ENCODE results near the gene XRRA1. TPM values are rescaled to one million over a fixed set of nuclear protein-coding genes. Genes with fewer than 3 reads are reported as not detected.
A peak's percentile ranks its signal among the peaks of the same experiment; 100 is the strongest.
"Not testable (repeated sequence)": the region's sequence is repeated elsewhere in the genome, so short reads cannot be mapped to it uniquely, and the experiment has no call there.

The XRRA1 gene
- total RNA-seq, 1 experiment from 2014 or later, result 29.5 TPM

GRCh38 chr11:74896311-74896710, 52.6 kb downstream of the XRRA1 start:
- H3K79me2 ChIP-seq (ENCODE audit: low read depth), result no peaks in the 10 kb centered on the region
- no peak for DNase-seq
- TF ChIP-seq EZH2 (IDR thresholded peaks at IDR 0.05; ENCODE audit: low read depth) (no peak), CTCF (conservative IDR thresholded peaks at IDR 0.05) (no peak)
- intact Hi-C loops (cut with micrococcal nuclease; ENCODE audit: unreplicated experiment), result no loop called here
- no peak overlapping the region for H3K27ac ChIP-seq
- no TSS peak for BruUV-seq (replicated peaks)
- CTCF ChIA-PET, result no interaction called here
- H3K9me3 ChIP-seq (ENCODE audit: insufficient read depth, low read depth), result peaks cover 66% of the 10 kb centered on the region
- no peaks in the 10 kb centered on the region for H3K27me3 ChIP-seq (ENCODE audit: insufficient read depth, low read depth)
- H3K4me2 ChIP-seq, result no peak overlapping the region
- H2AFZ ChIP-seq, result no peak overlapping the region
- POLR2A ChIA-PET (ENCODE audit: unreplicated experiment), result no interaction called here
- H3F3A ChIP-seq (ENCODE audit: insufficient read depth, low read depth), result no peaks in the 10 kb centered on the region; the same call in 1 of the 2 replicates
- H3K4me3 ChIP-seq, result no peak overlapping the region
- H4K20me1 ChIP-seq (ENCODE audit: insufficient read depth), result no peaks in the 10 kb centered on the region
- no peaks in the 10 kb centered on the region for H3K4me1 ChIP-seq (replicated peaks; ENCODE audit: insufficient read depth)
- H3K9me2 ChIP-seq (ENCODE audit: insufficient read depth), result no peaks in the 10 kb centered on the region
- peaks cover 24% of the 10 kb centered on the region for H3K36me3 ChIP-seq (ENCODE audit: low read depth)

- Histone ChIP-seq H3K4me2 (no peak overlapping the region), H3K9me3 (ENCODE audit: insufficient read depth, low read depth) (peaks cover 67% of the 10 kb centered on the region), H4K20me1 (ENCODE audit: insufficient read depth) (no peaks in the 10 kb centered on the region), H3K27ac (no peak overlapping the region), H3K4me3 (no peak overlapping the region), H3K9me2 (ENCODE audit: insufficient read depth) (no peaks in the 10 kb centered on the region), H3K27me3 (ENCODE audit: insufficient read depth, low read depth) (no peaks in the 10 kb centered on the region), H3F3A (ENCODE audit: insufficient read depth, low read depth) (no peaks in the 10 kb centered on the region), H3K79me2 (ENCODE audit: low read depth) (no peaks in the 10 kb centered on the region), H3K4me1 (replicated peaks; ENCODE audit: insufficient read depth) (no peaks in the 10 kb centered on the region), H2AFZ (no peak overlapping the region), H3K36me3 (ENCODE audit: low read depth) (peaks cover 17% of the 10 kb centered on the region)
- TF ChIP-seq CTCF (conservative IDR thresholded peaks at IDR 0.05) (no peak), EZH2 (IDR thresholded peaks at IDR 0.05; ENCODE audit: low read depth) (no peak)
- no peak for DNase-seq
- ChIA-PET CTCF (no interaction called here), POLR2A (ENCODE audit: unreplicated experiment) (no interaction called here)
- intact Hi-C loops (cut with micrococcal nuclease; ENCODE audit: unreplicated experiment), result no loop called here
- BruUV-seq (replicated peaks), result no TSS peak
These were observed 53.4 kb downstream of the XRRA1 start for GRCh38 chr11:74895340-74896116.

GRCh38 chr11:74893015-74893414, 55.9 kb downstream of the XRRA1 start:
- BruUV-seq (replicated peaks); POLR2A ChIA-PET (ENCODE audit: unreplicated experiment); CTCF ChIA-PET: not testable (repeated sequence)

GRCh38 chr11:74877132-74877531, 71.8 kb downstream of the XRRA1 start:
- Histone ChIP-seq H3K79me2 (ENCODE audit: low read depth) (no peaks in the 10 kb centered on the region), H3K36me3 (ENCODE audit: low read depth) (peaks cover 27% of the 10 kb centered on the region), H3K4me1 (replicated peaks; ENCODE audit: insufficient read depth) (no peaks in the 10 kb centered on the region), H3K27ac (no peak overlapping the region), H3K9me3 (ENCODE audit: insufficient read depth, low read depth) (peaks cover 14% of the 10 kb centered on the region), H4K20me1 (ENCODE audit: insufficient read depth) (no peaks in the 10 kb centered on the region), H3K9me2 (ENCODE audit: insufficient read depth) (no peaks in the 10 kb centered on the region), H3K4me2 (no peak overlapping the region), H3K27me3 (ENCODE audit: insufficient read depth, low read depth) (no peaks in the 10 kb centered on the region), H2AFZ (no peak overlapping the region), H3K4me3 (0 out of 2 replicates have a peak overlapping the region, but pooled peaks have one; percentile 5), H3F3A (ENCODE audit: insufficient read depth, low read depth) (no peaks in the 10 kb centered on the region)
- intact Hi-C loops (cut with micrococcal nuclease; ENCODE audit: unreplicated experiment), result no loop called here
- peak in 1 of 2 experiments; percentile 42 for DNase-seq
- ChIA-PET POLR2A (ENCODE audit: unreplicated experiment) (no interaction called here), CTCF (no interaction called here)
- BruUV-seq (replicated peaks), result no TSS peak
- TF ChIP-seq CTCF (conservative IDR thresholded peaks at IDR 0.05) (peak; percentile 83), EZH2 (IDR thresholded peaks at IDR 0.05; ENCODE audit: low read depth) (no peak)

More at GRCh38 chr11:74893015-74893414, 55.9 kb downstream of the XRRA1 start:
- H4K20me1 ChIP-seq (ENCODE audit: insufficient read depth); H2AFZ ChIP-seq; H3K27ac ChIP-seq; H3K79me2 ChIP-seq (ENCODE audit: low read depth); H3F3A ChIP-seq (ENCODE audit: insufficient read depth, low read depth); H3K27me3 ChIP-seq (ENCODE audit: insufficient read depth, low read depth); intact Hi-C loops (cut with micrococcal nuclease; ENCODE audit: unreplicated experiment); H3K4me2 ChIP-seq; H3K4me1 ChIP-seq (replicated peaks; ENCODE audit: insufficient read depth); H3K4me3 ChIP-seq; DNase-seq; H3K9me2 ChIP-seq (ENCODE audit: insufficient read depth): not testable (repeated sequence)
- Histone ChIP-seq H3K9me3 (ENCODE audit: insufficient read depth, low read depth) (peaks cover 65% of the 10 kb centered on the region), H3K36me3 (ENCODE audit: low read depth) (peaks cover 17% of the 10 kb centered on the region)

Data from PC-9 (cell line).